Activated CD8-positive, alpha-beta memory T cell treated with anti-CD3 and anti-CD28 coated beads for 36 hours (primary cell): ENCODE data around the gene TBCB. TPM values are rescaled to one million over a fixed set of nuclear protein-coding genes. Genes with fewer than 3 reads are reported as not detected.
"Not testable (repeated sequence)": the region's sequence is repeated elsewhere in the genome, so short reads cannot be mapped to it uniquely, and the experiment has no call there.

Source experiments
- CTCF ChIA-PET: fragments of 350-600 bp; sonication (Branson Sonifier 250); formaldehyde crosslinking; loops from one replicate; lab custom pipeline; 2021; ENCODE audit warnings: antibody characterized with exemption; lab: Charles Lee
- POLR2A ChIA-PET: fragments of 350-600 bp; sonication (Branson Sonifier 250); formaldehyde crosslinking; loops from one replicate; lab custom pipeline; 2021; ENCODE audit warnings: antibody characterized with exemption; lab: Charles Lee
- total RNA-seq, 2 experiments: library from RNA; stranded (reverse); gene quantifications; one replicate each; pipeline ENCODE4 v1.2.3, GENCODE V29; 2021

Gene TBCB
- total RNA-seq, 2 experiments from 2014 or later, result 114 to 121 TPM

GRCh38 chr19:36149673-36150406, 34.6 kb downstream of the TBCB start:
- ChIA-PET CTCF (no interaction called here), POLR2A (no interaction called here)

GRCh38 chr19:36150586-36150985, 35.3 kb downstream of the TBCB start:
- ChIA-PET POLR2A (no interaction called here), CTCF (no interaction called here)

- ChIA-PET CTCF (interaction anchor here (0.6 kb wide), 1 partner anchor 471 kb away, joined by 3 read pairs; no protein-coding TSS in a partner anchor), POLR2A (interaction anchor here (0.6 kb wide), 1 partner anchor 17 kb away, joined by 4 read pairs; no protein-coding TSS in a partner anchor)
These were observed 36.1 kb downstream of the TBCB start for GRCh38 chr19:36151144-36152018.

- POLR2A ChIA-PET, result interaction anchor here (0.6 kb wide), 1 partner anchor 18 kb away, joined by 4 read pairs; no protein-coding TSS in a partner anchor
- CTCF ChIA-PET, result no interaction called here
These were observed 36.7 kb downstream of the TBCB start for GRCh38 chr19:36152019-36152351.

GRCh38 chr19:36152352-36153091, 37.3 kb downstream of the TBCB start, which contains the start of gene COX7A1:
COX7A1 (minus strand) TSS chr19:36152447; CDS start chr19:36152407, 40 bp downstream.
- POLR2A ChIA-PET, result no interaction called here
- CTCF ChIA-PET, result interaction anchor here (1.1 kb wide), 1 partner anchor 13 kb away, joined by 3 read pairs; no protein-coding TSS in a partner anchor

- POLR2A ChIA-PET, result no interaction called here
- CTCF ChIA-PET, result interaction anchor here (1.1 kb wide), 1 partner anchor 13 kb away, joined by 3 read pairs; no protein-coding TSS in a partner anchor
These were observed 37.9 kb downstream of the TBCB start for GRCh38 chr19:36153126-36153525.

GRCh38 chr19:36160821-36161596, 45.7 kb downstream of the TBCB start:
- POLR2A ChIA-PET, result no interaction called here
- CTCF ChIA-PET, result no interaction called here

GRCh38 chr19:36163813-36164212, 48.5 kb downstream of the TBCB start:
- POLR2A ChIA-PET, result no interaction called here
- CTCF ChIA-PET, result interaction anchor here (1.5 kb wide), 1 partner anchor 11 kb away, joined by 3 read pairs; no protein-coding TSS in a partner anchor

GRCh38 chr19:36169084-36169760, 54.0 kb downstream of the TBCB start:
- ChIA-PET POLR2A (interaction anchor here (1.2 kb wide), 1 partner anchor 54 kb away, joined by 3 read pairs; the partner anchor contains the start of gene TBCB), CTCF (interaction anchor here (6.1 kb wide), 1 partner anchor 41 kb away, joined by 27 read pairs; no protein-coding TSS in a partner anchor)

- CTCF ChIA-PET, result interaction anchor here (0.7 kb wide), 1 partner anchor 1117 kb away, joined by 3 read pairs; no protein-coding TSS in a partner anchor
- POLR2A ChIA-PET, result no interaction called here
These were observed 57.6 kb downstream of the TBCB start for GRCh38 chr19:36172852-36173251.

- POLR2A ChIA-PET, result not testable (repeated sequence)
- CTCF ChIA-PET, result interaction anchor here (0.7 to 2.2 kb wide), 3 partner anchors 10 to 98 kb away, joined by 3 to 6 read pairs (median 3); no protein-coding TSS in a partner anchor
These were observed 58.6 kb downstream of the TBCB start for GRCh38 chr19:36173846-36174245.

Other genes starting within 250 kb of the TBCB start
- gene APLP1, start 246.9 kb upstream of the TBCB start, total RNA-seq, result 1 to 10 TPM in 1 of 2 experiments, under 1 TPM in 1; 0.61 to 1.7 TPM
- 10 to 100 TPM; 80.2 to 85.9 TPM for gene NFKBID, start 214.9 kb upstream of the TBCB start, total RNA-seq
- gene HCST, start 212.9 kb upstream of the TBCB start, total RNA-seq, result 10 to 100 TPM; 63.0 to 66.2 TPM
- gene TYROBP, start 207.2 kb upstream of the TBCB start, total RNA-seq, result not detected
- gene LRFN3, start 179.1 kb upstream of the TBCB start, total RNA-seq, result 10 to 100 TPM; 11.8 TPM
- 10 to 100 TPM; 22.6 to 26.0 TPM for gene SDHAF1, start 120.3 kb upstream of the TBCB start, total RNA-seq
- 1 to 10 TPM; 1.2 to 1.4 TPM for gene SYNE4, start 106.7 kb upstream of the TBCB start, total RNA-seq
- 10 to 100 TPM; 35.2 to 36.7 TPM for gene ALKBH6, start 101.3 kb upstream of the TBCB start, total RNA-seq
- under 1 TPM; 0.06 to 0.21 TPM for gene CLIP3, start 82.6 kb upstream of the TBCB start, total RNA-seq
- 1 to 10 TPM; 2.0 TPM for gene THAP8, start 61.2 kb upstream of the TBCB start, total RNA-seq
- 10 to 100 TPM; 18.6 to 19.2 TPM for gene WDR62, start 60.6 kb upstream of the TBCB start, total RNA-seq
- gene OVOL3, start 4.3 kb upstream of the TBCB start, total RNA-seq, result not detected
- gene POLR2I, start 593 bp upstream of the TBCB start, total RNA-seq, result 100 to 1,000 TPM; 109 to 130 TPM
- 100 to 1,000 TPM; 360 to 374 TPM for gene CAPNS1, start 24.6 kb downstream of the TBCB start, total RNA-seq
- not detected for gene COX7A1, start 37.0 kb downstream of the TBCB start, total RNA-seq
- gene ZNF565, start 99.2 kb downstream of the TBCB start, total RNA-seq, result 1 to 10 TPM; 2.0 to 2.1 TPM
- gene ZNF146, start 99.6 kb downstream of the TBCB start, total RNA-seq, result 100 to 1,000 TPM; 117 to 122 TPM